ENCODE results near the gene PUS3.
A peak's percentile ranks its signal among the peaks of the same experiment; 100 is the strongest.

The PUS3 gene

DNA sequence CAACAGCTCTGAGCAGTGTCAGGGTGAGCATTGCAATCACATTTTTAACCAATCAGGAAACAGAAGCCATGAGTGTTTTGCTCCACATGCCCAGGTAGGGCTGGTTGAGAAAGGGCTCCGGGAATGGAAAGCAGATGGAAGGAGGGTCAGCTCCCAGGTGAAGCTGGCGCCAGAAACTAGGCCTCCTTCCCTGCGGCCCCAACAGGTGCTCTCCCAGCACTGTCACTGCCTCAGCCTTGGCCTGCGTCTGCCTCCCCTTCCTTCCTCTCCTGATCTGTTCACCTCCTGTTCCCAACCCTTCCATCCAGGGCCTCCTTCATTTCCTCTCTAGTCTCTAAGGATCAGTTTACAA, 38.2 kb upstream of the PUS3 start:
- no peak for DNase-seq

DNA sequence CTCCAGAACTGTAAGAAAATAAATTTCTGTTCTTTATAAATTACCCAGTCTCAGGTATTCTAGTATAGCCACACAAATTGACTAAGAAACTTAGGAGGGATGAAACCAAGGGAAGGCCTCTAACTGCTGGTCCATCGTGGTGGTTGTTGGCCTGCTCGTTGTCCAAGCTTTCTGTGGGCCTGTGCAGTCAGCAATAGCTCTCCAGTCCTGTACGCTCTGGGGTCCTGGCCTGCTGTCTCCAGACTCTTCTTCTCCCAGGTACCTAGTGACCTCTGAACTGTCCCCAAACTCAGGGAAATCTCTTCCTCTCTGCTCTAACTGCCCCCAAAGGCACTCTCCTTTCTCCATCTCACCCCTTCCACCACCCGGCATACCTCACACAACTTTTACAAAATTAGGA, 37.1 kb upstream of the PUS3 start:
- DNase-seq, result no peak

DNA sequence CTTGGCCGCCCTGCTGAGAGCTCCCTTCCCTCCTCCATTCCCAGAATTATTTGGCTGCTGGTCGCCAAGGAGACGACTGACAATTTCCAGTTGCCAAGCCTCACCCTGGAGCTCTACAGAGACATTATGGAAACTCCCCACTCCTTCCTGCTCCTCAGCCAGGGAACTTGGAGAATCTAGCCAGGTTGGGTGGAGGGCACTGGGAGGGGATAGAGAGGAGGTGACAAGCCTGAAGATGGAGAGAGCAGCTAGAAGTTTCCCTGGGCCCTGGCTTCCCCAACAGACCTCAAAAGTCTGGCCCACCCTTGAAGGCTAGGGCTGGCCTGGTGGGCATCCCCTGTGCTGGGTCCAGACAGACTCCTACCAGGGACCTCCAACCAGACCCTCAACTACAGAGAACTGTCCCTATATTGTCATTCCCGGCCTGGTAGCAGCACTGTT, 36.1 kb upstream of the PUS3 start:
- DNase-seq, result no peak

- DNase-seq, result no peak
Measured at GRCh38 chr11:125938418-125938817, 35.4 kb upstream of the PUS3 start.

DNA sequence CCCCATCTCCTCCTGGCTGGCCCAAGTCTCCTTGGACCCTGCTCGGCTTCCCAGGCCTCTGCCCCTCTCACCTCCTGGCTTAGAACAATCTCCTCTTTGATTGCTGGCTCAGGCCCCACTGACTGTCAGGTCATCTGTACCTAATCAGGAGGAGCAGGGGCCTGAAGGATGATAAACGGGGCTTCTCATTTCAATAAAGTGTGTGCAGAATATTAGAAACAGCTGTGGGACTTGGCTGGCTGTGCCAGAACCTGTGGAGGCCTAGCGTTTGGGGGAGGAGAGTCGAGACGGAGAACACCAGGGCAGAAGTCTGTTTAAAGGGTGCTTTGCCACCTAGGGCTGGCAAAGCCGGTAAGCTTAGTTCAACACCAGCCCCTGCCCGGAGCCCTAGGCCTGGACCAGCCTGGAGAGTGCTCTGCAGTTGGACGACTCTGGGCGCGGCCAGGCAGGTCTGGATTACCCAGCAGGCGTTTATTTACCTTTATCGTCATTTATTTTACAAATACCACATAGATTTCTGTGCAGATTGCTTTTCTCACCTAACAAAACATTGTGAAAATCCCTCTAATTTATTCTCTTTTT, 32.7 kb upstream of the PUS3 start:
- no peak for DNase-seq

DNA sequence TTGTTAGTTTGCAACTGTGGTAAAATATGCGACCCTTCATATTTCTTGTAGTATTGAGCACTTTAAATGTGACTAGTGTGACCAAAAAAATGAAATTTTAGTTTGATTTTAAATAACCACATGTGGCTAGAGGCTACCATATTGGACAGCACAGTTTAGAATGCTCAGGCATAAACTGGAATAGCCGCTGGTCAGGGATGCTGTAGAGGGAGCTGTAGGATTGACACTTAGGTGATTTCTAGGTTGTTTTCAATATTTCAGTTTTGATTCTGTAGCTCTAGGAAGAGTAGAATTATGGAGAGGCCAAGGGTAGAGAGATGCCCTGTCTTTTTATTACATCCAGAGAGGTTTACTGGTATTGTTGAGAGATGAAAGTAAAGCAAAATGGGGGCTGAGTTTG, 32.0 kb upstream of the PUS3 start:
- DNase-seq, result no peak

GRCh38 chr11:125934473-125934872, 31.5 kb upstream of the PUS3 start:
- DNase-seq, result no peak

GRCh38 chr11:125933030-125933813, 30.2 kb upstream of the PUS3 start:
- DNase-seq, result no peak

DNA sequence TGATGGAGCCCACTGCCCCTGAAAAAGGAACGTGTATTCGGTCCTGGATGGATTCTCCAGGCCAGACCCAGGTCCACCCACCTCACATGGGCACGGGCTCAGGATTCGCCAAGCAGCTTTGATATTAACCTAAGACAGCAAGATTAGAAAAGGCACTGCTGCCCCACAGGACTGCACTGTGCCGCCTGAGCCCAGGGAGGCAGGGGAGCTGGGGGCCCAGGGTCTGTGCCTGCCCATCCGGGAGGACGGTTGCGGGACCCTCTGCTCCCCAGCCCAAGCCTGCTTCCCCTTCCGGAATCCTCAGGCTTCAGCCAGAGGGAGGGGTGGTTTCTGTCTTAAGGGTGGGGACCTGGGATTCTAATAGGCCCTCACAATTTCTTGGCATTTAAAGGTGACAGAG, 29.3 kb upstream of the PUS3 start:
- DNase-seq, result no peak

- no peak for DNase-seq
Measured at GRCh38 chr11:125931668-125932067, 28.7 kb upstream of the PUS3 start.

- DNase-seq, result no peak
Measured at GRCh38 chr11:125931116-125931515, 28.1 kb upstream of the PUS3 start.

DNA sequence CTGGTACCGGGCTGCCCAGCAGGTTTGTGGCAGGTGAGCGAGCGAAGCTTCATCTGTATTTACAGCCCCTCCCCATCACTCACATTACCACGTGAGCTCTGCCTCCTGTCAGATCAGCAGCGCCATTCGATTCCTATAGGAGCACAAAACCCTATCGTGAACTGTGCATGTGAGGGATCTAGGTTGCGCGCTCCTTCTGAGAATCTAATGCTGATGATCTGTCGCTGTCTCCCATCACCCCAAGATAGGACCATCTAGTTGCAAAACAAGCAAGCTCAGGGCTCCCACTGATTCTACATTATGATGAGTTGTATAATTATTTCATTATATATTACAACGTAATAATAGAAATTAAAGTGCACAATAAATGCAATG, 27.1 kb upstream of the PUS3 start:
- no peak for DNase-seq

GRCh38 chr11:125929445-125930075, 26.6 kb upstream of the PUS3 start:
- no peak for DNase-seq

DNA sequence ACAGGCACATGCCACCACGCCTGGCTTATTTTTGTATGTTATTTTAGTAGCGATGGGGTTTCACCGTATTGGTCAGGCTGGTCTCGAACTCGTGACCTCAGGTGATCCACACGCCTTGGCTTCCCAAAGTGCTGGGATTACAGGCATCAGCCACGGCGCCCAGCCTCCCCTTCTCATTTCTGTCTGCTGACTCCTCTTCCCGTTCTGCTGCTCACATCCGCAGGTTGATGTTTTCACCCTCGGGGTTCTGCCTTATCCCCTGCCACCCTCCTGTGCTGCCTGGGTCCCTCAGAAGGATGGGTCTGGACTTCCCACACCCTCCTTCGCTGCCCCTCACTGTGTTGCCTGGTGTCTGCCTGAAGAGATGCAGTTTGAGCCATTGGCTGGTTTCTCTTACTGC, 23.7 kb upstream of the PUS3 start:
- no peak for DNase-seq

GRCh38 chr11:125925804-125926203, 22.8 kb upstream of the PUS3 start:
- DNase-seq, result no peak

- DNase-seq, result no peak
Measured at GRCh38 chr11:125925247-125925740, 22.3 kb upstream of the PUS3 start.

- DNase-seq, result no peak
Measured at GRCh38 chr11:125924384-125925007, 21.5 kb upstream of the PUS3 start.

DNA sequence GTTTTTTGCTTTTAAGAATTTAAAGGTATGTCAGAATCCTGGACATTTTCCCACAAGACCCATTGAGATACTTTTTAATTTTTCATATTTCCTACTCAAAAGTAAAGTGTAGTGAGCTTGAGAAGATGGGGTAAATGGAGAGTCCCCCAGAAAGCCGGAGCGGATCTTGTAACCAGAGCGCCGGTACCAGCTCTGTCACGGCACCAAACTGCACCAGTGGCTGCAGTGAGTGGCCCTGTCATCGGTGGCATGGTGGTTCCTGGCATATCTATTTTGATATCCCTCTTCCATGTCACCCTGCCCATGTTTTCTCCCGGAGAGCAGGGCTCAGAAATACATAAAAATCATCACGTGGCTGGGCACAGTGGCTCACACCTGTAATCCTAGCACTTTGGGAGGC, 20.6 kb upstream of the PUS3 start:
- DNase-seq, result no peak

GRCh38 chr11:125923012-125923579, 20.1 kb upstream of the PUS3 start:
- peak; percentile 72 for DNase-seq

DNA sequence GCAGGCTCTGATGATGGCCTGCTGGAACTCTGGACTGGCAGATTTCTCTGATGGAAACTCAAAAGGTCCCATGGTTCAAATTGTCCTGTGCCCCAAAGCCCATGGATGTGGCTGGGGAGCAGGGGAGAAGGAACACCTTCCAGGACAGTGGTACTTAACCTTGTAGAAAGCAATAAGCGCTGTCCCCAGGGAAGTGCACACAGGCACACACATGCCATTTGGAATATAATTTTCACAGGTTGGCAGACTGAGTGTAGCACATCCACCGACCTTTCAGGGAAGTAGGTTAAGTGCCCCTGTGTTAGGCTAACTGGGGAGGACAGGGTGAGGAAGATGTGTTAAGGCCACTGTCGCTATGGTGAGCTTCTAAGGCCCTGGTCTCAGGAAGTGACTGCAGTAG, 19.1 kb upstream of the PUS3 start:
- DNase-seq, result no peak

- DNase-seq, result no peak
Measured at GRCh38 chr11:125921042-125921441, 18.0 kb upstream of the PUS3 start.

DNA sequence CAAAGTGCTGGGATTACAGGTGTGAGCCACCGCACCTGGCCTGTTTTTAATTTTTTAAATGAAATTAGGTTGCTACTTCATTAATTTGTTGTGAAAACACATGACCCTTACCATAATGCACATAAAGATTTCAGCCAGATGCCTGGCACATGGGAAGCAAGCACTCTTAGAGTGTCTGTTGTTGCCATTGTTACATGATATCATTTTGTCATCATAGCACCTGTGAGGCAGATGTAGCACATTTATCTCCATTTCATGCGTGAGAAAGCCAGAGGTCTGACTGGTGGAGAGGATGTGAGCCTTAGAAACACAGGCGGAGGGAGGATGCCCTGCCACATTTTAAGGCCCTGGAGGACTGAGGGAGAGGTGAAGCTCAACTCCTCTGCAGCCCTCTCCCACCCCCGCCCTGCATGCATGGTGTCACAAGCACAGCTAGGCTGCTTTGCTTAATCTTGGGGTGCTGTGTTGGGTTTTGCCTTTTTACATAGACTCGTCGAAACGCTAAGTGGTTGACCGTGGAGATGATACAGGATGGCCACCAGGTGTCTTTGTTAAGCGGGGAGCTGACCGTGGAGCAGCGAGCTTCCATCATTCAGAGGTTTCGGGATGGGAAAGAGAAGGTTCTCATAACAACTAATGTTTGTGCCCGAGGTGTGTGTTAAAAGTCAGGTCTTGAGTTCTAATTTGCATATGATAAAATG, 15.3 kb upstream of the PUS3 start:
- DNase-seq, result no peak

Data from NCI-H345 (cell line).